ENCODE data around the gene NUP210L. TPM values are rescaled to one million over a fixed set of nuclear protein-coding genes. Genes with fewer than 3 reads are reported as not detected.
"Not testable (repeated sequence)": the region's sequence is repeated elsewhere in the genome, so short reads cannot be mapped to it uniquely, and the experiment has no call there.

NUP210L gene
- polyA plus RNA-seq, 2 donors, result 0.02 TPM; not detected in 1

DNA sequence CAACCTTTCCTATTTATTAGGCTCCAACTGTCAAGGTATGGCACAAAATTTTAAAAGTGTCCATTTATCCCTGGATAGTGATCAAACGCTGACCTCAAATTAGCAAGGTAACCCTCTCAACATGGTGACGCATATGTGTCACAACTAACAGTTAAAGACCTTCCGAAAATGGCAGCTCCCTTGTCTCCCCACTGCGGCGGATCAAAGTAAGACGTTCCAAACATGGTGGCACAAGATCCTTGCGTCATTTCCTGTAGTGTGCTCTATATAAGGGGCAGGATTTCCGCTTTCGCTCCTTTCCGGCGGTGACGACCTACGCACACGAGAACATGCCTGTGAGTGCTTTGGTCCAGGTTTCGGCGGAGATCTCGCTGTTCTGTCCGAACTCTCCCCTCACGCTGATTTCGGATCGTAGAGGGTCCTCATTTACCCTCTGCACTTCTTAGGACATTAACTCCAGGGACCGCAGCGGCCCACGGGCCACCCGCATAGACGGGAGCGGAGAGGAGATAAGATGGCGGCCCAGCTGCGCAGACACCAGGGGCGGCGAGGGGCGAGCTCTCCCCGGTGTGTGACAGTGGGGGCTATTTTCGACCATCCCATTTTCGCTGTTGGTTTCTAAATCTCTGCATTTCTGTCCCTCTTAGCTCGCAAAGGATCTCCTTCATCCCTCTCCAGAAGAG is 164.3 kb downstream of the NUP210L start, which contains the start of gene RPS27:
Gene RPS27 (plus strand): TSS at position 295 of the 683 bp plus-strand sequence. CDS start 35 bp downstream, at position 330.
- H3K27ac ChIP-seq (ENCODE audit: low read depth in 2 of 2, low read length in 1 of 2), result peak within 1 kb of the TSS; percentile 92 to 99
- H3K4me1 ChIP-seq (ENCODE audit: control insufficient read depth in 2 of 2, insufficient read depth in 2 of 2, low read length in 1 of 2), result no peaks in the 10 kb centered on the region
- peak within 1 kb of the TSS; percentile 72 to 96 for H3K4me3 ChIP-seq (ENCODE audit: low read depth in 1 of 2, low read length in 2 of 2)
- no peaks in the 10 kb centered on the region for H3K27me3 ChIP-seq (ENCODE audit: control insufficient read depth in 1 of 2, insufficient read depth in 2 of 2, low read length in 2 of 2)
- H3K9me3 ChIP-seq (ENCODE audit: control insufficient read depth in 2 of 2, insufficient read depth in 1 of 2, low read depth in 1 of 2, low read length in 1 of 2), result no peaks in the 10 kb centered on the region
- H3K36me3 ChIP-seq (ENCODE audit: control insufficient read depth in 2 of 2, insufficient read depth in 2 of 2, low read length in 1 of 2), result peaks cover 0 to 5% of the 10 kb centered on the region in 2 donors
- 0 to 1% methylated on average over 36 of the region's 36 CpGs for WGBS, 2 donors

- H3K4me1 ChIP-seq (ENCODE audit: control insufficient read depth in 2 of 2, insufficient read depth in 2 of 2, low read length in 1 of 2), result no peaks in the 10 kb centered on the region
Measured at GRCh38 chr1:153987621-153988020, 167.3 kb downstream of the NUP210L start.

GRCh38 chr1:153985941-153986761 is 168.7 kb downstream of the NUP210L start, which contains the start of gene RAB13:
Gene RAB13, minus strand, starts transcription at chr1:153986339. Its CDS starts 103 bp downstream, at chr1:153986236.
- Histone ChIP-seq H3K9me3 (ENCODE audit: control insufficient read depth in 2 of 2, insufficient read depth in 1 of 2, low read depth in 1 of 2, low read length in 1 of 2) (no peaks in the 10 kb centered on the region), H3K4me3 (ENCODE audit: low read depth in 1 of 2, low read length in 2 of 2) (peak within 1 kb of the TSS; percentile 56 to 67), H3K4me1 (ENCODE audit: control insufficient read depth in 2 of 2, insufficient read depth in 2 of 2, low read length in 1 of 2) (no peaks in the 10 kb centered on the region), H3K27ac (ENCODE audit: low read depth in 2 of 2, low read length in 1 of 2) (peak within 1 kb of the TSS; percentile 90 to 92), H3K27me3 (ENCODE audit: control insufficient read depth in 1 of 2, insufficient read depth in 2 of 2, low read length in 2 of 2) (no peaks in the 10 kb centered on the region), H3K36me3 (ENCODE audit: control insufficient read depth in 2 of 2, insufficient read depth in 2 of 2, low read length in 1 of 2) (peaks cover 0 to 5% of the 10 kb centered on the region in 2 donors)
- WGBS, 2 donors, result 2 to 4% methylated on average over 21 to 32 of the region's 32 CpGs

More at GRCh38 chr1:153987621-153988020, 167.3 kb downstream of the NUP210L start:
- Histone ChIP-seq H3K4me3 (ENCODE audit: low read depth in 1 of 2, low read length in 2 of 2) (no peak overlapping the region), H3K27ac (ENCODE audit: low read depth in 2 of 2, low read length in 1 of 2) (peak overlapping the region in 1 of 2 donors; percentile 13), H3K27me3 (ENCODE audit: control insufficient read depth in 1 of 2, insufficient read depth in 2 of 2, low read length in 2 of 2) (no peaks in the 10 kb centered on the region), H3K9me3 (ENCODE audit: control insufficient read depth in 2 of 2, insufficient read depth in 1 of 2, low read depth in 1 of 2, low read length in 1 of 2) (no peaks in the 10 kb centered on the region), H3K36me3 (ENCODE audit: control insufficient read depth in 2 of 2, insufficient read depth in 2 of 2, low read length in 1 of 2) (peaks cover 0 to 2% of the 10 kb centered on the region in 2 donors)
- WGBS, 2 donors, result 89 to 92% methylated on average over 8 of the region's 8 CpGs

DNA sequence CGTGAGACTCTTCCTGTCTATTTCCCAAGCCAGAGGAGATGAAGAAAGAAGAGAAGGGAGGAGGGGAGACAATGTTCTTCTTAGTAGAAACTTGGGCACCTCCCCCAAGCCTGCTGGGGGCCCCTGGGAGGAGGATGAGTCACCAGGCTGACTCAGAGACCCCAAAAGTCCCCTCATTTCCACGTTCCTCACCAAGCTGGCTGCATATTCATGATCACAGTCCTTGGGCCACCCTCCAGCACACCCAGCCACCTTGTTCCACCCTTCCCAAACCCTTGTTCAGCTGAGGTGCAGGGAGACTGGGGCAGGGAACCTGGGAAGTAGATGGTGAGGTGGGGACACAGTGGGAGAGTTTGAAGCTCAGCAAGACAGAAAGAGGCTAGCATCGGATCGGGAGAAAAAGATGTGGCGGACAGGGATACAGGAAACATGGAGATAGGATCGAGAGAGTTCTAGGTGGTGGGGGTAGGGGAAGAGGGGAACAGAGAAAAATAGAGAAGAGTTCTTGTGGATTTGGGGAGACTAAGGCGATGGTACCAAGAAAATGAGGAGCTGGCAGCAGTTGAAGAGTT is 169.4 kb downstream of the NUP210L start:
- H3K27ac ChIP-seq (ENCODE audit: low read depth in 2 of 2, low read length in 1 of 2), result peak overlapping the region; percentile 90 to 91
- 12 to 13% methylated on average over 7 of the region's 7 CpGs for WGBS, 2 donors
- H3K4me1 ChIP-seq (ENCODE audit: control insufficient read depth in 2 of 2, insufficient read depth in 2 of 2, low read length in 1 of 2), result no peaks in the 10 kb centered on the region
- H3K9me3 ChIP-seq (ENCODE audit: control insufficient read depth in 2 of 2, insufficient read depth in 1 of 2, low read depth in 1 of 2, low read length in 1 of 2), result no peaks in the 10 kb centered on the region
- peak overlapping the region; percentile 56 to 67 for H3K4me3 ChIP-seq (ENCODE audit: low read depth in 1 of 2, low read length in 2 of 2)
- H3K36me3 ChIP-seq (ENCODE audit: control insufficient read depth in 2 of 2, insufficient read depth in 2 of 2, low read length in 1 of 2), result peaks cover 0 to 5% of the 10 kb centered on the region in 2 donors
- H3K27me3 ChIP-seq (ENCODE audit: control insufficient read depth in 1 of 2, insufficient read depth in 2 of 2, low read length in 2 of 2), result no peaks in the 10 kb centered on the region

DNA sequence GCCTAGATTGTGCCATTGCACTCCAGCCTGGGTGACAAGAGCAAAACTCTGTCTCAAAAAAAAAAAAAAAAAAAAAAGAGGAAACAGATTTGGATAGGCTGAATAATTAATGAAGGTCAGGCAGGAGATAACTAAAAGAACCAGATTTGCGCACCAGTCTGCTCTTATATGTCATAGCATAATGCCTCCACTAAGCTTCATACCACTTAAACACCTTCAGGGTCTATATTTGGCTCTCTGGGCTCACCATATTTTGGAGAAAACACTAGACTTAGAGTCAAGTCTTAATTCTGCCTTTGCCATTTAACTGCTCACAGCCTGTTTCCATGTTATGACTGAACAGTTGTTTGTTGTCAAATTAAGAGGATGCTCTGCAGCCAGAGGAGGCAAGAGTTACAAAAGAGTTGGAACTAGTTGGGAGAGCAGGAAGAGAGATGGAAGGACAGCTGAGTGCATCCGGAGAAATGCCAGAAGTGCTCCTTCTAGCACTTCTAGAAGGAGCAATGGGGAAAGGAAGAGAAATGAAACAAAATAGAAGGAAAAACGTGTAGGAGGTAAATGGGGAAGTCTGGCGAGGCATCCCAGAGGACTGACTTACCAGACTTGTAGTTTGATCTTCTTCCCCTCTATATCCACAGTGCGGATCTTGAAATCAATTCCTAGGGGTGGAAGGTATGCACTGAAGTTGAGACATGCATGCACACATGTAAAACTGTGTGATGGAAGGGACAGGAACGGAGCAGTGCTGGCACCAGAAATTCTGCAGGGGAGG is 170.6 kb downstream of the NUP210L start:
- WGBS, 2 donors, result 67 to 72% methylated on average over 6 of the region's 6 CpGs
- H3K27me3 ChIP-seq (ENCODE audit: control insufficient read depth in 1 of 2, insufficient read depth in 2 of 2, low read length in 2 of 2), result no peaks in the 10 kb centered on the region
- H3K4me1 ChIP-seq (ENCODE audit: control insufficient read depth in 2 of 2, insufficient read depth in 2 of 2, low read length in 1 of 2), result no peaks in the 10 kb centered on the region
- H3K36me3 ChIP-seq (ENCODE audit: control insufficient read depth in 2 of 2, insufficient read depth in 2 of 2, low read length in 1 of 2), result peaks cover 0 to 5% of the 10 kb centered on the region in 2 donors
- H3K4me3 ChIP-seq (ENCODE audit: low read depth in 1 of 2, low read length in 2 of 2), result no peak overlapping the region
- H3K27ac ChIP-seq (ENCODE audit: low read depth in 2 of 2, low read length in 1 of 2), result no peak overlapping the region
- no peaks in the 10 kb centered on the region for H3K9me3 ChIP-seq (ENCODE audit: control insufficient read depth in 2 of 2, insufficient read depth in 1 of 2, low read depth in 1 of 2, low read length in 1 of 2)

DNA sequence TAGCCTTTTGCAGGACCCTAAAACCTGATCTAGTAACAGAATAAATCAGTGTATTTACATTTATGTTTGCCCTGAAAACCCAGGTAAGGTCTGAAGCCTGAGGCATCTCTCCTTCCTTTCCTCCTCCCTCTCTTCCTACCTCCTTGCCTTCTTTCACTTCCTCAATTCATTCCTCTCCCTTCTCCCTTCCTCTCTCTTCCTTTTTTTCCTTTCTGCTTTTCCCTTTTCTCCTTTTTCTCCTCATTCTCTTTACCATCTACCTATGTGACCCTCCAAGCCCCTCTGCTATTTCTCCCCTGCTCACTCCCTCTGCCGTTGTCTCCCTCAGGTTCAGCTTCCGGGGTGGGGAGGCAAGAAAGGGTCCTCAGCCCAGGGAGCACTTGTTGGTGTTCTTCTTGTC is 173.1 kb downstream of the NUP210L start:
- H3K4me1 ChIP-seq (ENCODE audit: control insufficient read depth in 2 of 2, insufficient read depth in 2 of 2, low read length in 1 of 2); H3K36me3 ChIP-seq (ENCODE audit: control insufficient read depth in 2 of 2, insufficient read depth in 2 of 2, low read length in 1 of 2); H3K27me3 ChIP-seq (ENCODE audit: control insufficient read depth in 1 of 2, insufficient read depth in 2 of 2, low read length in 2 of 2); H3K9me3 ChIP-seq (ENCODE audit: control insufficient read depth in 2 of 2, insufficient read depth in 1 of 2, low read depth in 1 of 2, low read length in 1 of 2); H3K27ac ChIP-seq (ENCODE audit: low read depth in 2 of 2, low read length in 1 of 2); H3K4me3 ChIP-seq (ENCODE audit: low read depth in 1 of 2, low read length in 2 of 2): not testable (repeated sequence)
- 84 to 85% methylated on average over 2 of the region's 2 CpGs for WGBS, 2 donors

- not testable (repeated sequence) for H3K4me1 ChIP-seq (ENCODE audit: control insufficient read depth in 2 of 2, insufficient read depth in 2 of 2, low read length in 1 of 2); H3K27me3 ChIP-seq (ENCODE audit: control insufficient read depth in 1 of 2, insufficient read depth in 2 of 2, low read length in 2 of 2); H3K27ac ChIP-seq (ENCODE audit: low read depth in 2 of 2, low read length in 1 of 2); H3K9me3 ChIP-seq (ENCODE audit: control insufficient read depth in 2 of 2, insufficient read depth in 1 of 2, low read depth in 1 of 2, low read length in 1 of 2); H3K4me3 ChIP-seq (ENCODE audit: low read depth in 1 of 2, low read length in 2 of 2)
- H3K36me3 ChIP-seq (ENCODE audit: control insufficient read depth in 2 of 2, insufficient read depth in 2 of 2, low read length in 1 of 2), result peaks cover 0 to 10% of the 10 kb centered on the region in 2 donors
- WGBS, 2 donors, result 91% methylated on average over 12 of the region's 12 CpGs
Measured at GRCh38 chr1:153979091-153979490, 175.8 kb downstream of the NUP210L start.

- Histone ChIP-seq H3K27ac (ENCODE audit: low read depth in 2 of 2, low read length in 1 of 2) (peak overlapping the region in 1 of 2 donors; percentile 79), H3K27me3 (ENCODE audit: control insufficient read depth in 1 of 2, insufficient read depth in 2 of 2, low read length in 2 of 2) (no peaks in the 10 kb centered on the region), H3K4me3 (ENCODE audit: low read depth in 1 of 2, low read length in 2 of 2) (peak overlapping the region in 1 of 2 donors; percentile 85), H3K36me3 (ENCODE audit: control insufficient read depth in 2 of 2, insufficient read depth in 2 of 2, low read length in 1 of 2) (peaks cover 6 to 17% of the 10 kb centered on the region in 2 donors), H3K9me3 (ENCODE audit: control insufficient read depth in 2 of 2, insufficient read depth in 1 of 2, low read depth in 1 of 2, low read length in 1 of 2) (no peaks in the 10 kb centered on the region), H3K4me1 (ENCODE audit: control insufficient read depth in 2 of 2, insufficient read depth in 2 of 2, low read length in 1 of 2) (no peaks in the 10 kb centered on the region)
- WGBS, 2 donors, result 57 to 60% methylated on average over 9 of the region's 9 CpGs
Measured at GRCh38 chr1:153978274-153978909, 176.5 kb downstream of the NUP210L start.
